Neural crest cell (in vitro differentiated cells): ENCODE results near the gene P2RY4. TPM values are rescaled to one million over a fixed set of nuclear protein-coding genes. Genes with fewer than 3 reads are reported as not detected.

ENCODE experiments used
- DNase-seq: peaks from one replicate; pipeline ENCODE4 v3.0.0; 2021; ENCODE audit warnings: low read depth, mixed read lengths, low spot score
- H3K27ac Mint-ChIP-seq: one replicate; pipeline ENCODE4 v1.8.0; 2021; ENCODE audit warnings: mild to moderate bottlenecking, mixed read lengths; ENCODE audit not compliant: unreplicated experiment
- H3K27me3 Mint-ChIP-seq: 2 replicates; pipeline ENCODE4 v1.8.0; 2021; ENCODE audit warnings: low read depth, mild to moderate bottlenecking, mixed read lengths
- H3K36me3 Mint-ChIP-seq: 2 replicates; pipeline ENCODE4 v1.8.0; 2021; ENCODE audit warnings: low read depth, mild to moderate bottlenecking, mixed read lengths
- H3K4me1 Mint-ChIP-seq: 2 replicates; pipeline ENCODE4 v1.8.0; 2021; ENCODE audit warnings: mixed read lengths
- H3K4me3 Mint-ChIP-seq: one replicate; pipeline ENCODE4 v1.8.0; 2021; ENCODE audit warnings: mild to moderate bottlenecking, mixed read lengths
- H3K9me3 Mint-ChIP-seq: 2 replicates; pipeline ENCODE4 v1.8.0; 2021; ENCODE audit warnings: mixed read lengths
- long read RNA-seq: library from polyadenylated mRNA; unstranded; transcript quantifications from one replicate; pipeline ENCODE4 v2.0.0, GENCODE V29; 2020
- total RNA-seq: library from RNA; stranded (reverse); gene quantifications from 2 replicates; pipeline ENCODE4 v1.2.1, GENCODE V29; 2021
- TF ChIP-seq, protein P1 (sequence below): fragments of 200-600 bp; sonication (generic); conservative IDR thresholded peaks from 2 replicates; pipeline ENCODE4 v1.5.0; 2021; ENCODE audit warnings: antibody characterized with exemption, mild to moderate bottlenecking

Gene P2RY4
- total RNA-seq, result 0.19 TPM in 1 of 2 replicates, not detected in the other
- long read RNA-seq, result 0 reads

DNA sequence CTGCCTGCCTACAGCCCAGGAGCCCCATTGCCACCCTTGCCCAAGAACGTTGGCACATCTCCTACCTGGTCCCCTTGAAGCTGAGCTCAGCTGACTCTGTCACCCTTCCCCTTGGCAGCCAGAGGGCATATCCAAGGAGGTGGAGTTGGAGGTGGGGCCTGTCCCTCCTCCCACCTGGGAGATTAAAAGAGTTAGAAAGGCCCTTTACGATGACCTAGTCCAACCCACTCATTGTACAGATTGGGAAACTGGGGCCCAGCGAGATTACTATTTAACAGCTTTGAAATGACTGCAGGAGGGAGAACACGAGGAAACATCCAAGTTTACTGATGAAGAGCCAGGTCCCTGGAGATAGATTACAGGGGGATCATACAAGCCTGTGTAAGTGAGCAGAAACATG is at the start of gene P2RY4:
Gene P2RY4, minus strand, starts transcription at position 101 of the 400 bp plus-strand sequence. CDS start 580 bp downstream, outside the sequence.
- Mint-ChIP-seq H3K27me3 (peaks cover 7% of the 10 kb centered on the region), H3K36me3 (peaks cover 4% of the 10 kb centered on the region), H3K9me3 (no peaks in the 10 kb centered on the region), H3K27ac (no peak within 1 kb of the TSS), H3K4me3 (no peak within 1 kb of the TSS), H3K4me1 (no peaks in the 10 kb centered on the region)
- DNase-seq, result no peak
- TF ChIP-seq, protein P1, sequence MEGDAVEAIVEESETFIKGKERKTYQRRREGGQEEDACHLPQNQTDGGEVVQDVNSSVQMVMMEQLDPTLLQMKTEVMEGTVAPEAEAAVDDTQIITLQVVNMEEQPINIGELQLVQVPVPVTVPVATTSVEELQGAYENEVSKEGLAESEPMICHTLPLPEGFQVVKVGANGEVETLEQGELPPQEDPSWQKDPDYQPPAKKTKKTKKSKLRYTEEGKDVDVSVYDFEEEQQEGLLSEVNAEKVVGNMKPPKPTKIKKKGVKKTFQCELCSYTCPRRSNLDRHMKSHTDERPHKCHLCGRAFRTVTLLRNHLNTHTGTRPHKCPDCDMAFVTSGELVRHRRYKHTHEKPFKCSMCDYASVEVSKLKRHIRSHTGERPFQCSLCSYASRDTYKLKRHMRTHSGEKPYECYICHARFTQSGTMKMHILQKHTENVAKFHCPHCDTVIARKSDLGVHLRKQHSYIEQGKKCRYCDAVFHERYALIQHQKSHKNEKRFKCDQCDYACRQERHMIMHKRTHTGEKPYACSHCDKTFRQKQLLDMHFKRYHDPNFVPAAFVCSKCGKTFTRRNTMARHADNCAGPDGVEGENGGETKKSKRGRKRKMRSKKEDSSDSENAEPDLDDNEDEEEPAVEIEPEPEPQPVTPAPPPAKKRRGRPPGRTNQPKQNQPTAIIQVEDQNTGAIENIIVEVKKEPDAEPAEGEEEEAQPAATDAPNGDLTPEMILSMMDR, result no peak

DNA sequence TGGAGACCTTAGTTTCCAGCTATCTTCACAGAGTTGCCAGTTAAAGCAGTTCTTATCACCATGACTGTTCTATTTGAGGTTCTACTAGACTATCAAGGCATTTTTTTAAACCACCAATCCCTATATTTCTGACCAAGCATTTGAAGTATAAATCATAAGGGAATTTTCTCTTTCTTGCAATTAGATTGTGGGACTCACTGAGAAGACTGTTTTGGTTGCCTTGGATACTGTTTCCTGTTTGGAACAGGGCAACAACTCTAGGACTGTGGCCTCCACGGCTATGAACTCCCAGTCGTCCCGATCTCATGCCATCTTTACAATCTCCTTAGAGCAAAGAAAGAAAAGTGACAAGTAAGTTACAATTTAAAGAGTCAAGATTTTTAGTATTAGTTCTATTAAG is 41.7 kb upstream of the P2RY4 start:
- H3K9me3 Mint-ChIP-seq, result peaks cover 3% of the 10 kb centered on the region
- no peak overlapping the region for H3K27ac Mint-ChIP-seq
- peaks cover 20% of the 10 kb centered on the region for H3K36me3 Mint-ChIP-seq
- H3K27me3 Mint-ChIP-seq, result no peaks in the 10 kb centered on the region
- H3K4me3 Mint-ChIP-seq, result no peak overlapping the region
- H3K4me1 Mint-ChIP-seq, result no peaks in the 10 kb centered on the region
- no peak for DNase-seq
- TF ChIP-seq, protein P1, result no peak

DNA sequence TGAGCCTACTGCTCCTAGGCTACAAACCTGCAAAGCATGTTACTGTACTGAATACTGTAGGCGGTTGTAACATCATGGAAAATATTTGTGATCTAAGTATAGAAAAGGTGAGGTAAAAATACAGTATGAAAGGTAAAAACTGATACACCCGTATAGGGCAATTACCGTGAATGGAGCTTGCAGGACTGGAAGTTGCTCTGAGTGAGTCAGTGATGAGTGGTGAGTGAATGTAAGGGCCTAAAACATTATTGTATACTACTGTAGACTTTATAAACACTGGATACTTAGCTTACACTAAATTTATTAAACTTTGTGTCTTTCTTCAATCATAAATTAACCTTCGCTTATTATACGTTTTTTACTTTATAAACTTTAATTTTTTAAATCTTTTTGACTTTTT is 33.6 kb upstream of the P2RY4 start:
- no peaks in the 10 kb centered on the region for H3K27me3 Mint-ChIP-seq

DNA sequence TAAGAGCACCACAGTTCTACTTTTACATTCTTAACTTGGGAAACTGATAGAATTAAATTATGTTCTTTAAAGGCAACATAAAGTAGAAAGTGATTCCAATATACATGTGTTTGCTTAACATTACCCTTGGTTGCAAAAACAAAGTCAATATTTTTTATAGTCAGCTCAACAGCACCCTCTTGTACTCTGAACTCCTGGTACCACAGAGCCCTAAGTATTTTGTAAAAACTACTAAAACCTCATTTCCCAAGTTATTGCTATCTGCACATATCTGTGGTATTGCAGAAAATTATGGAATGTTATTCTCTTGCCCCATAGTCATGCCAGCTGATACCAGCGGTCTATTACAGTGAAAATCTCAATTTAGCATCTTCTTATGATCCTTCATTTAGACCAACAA is 32.8 kb upstream of the P2RY4 start:
- Mint-ChIP-seq H3K4me1 (peaks cover 28% of the 10 kb centered on the region), H3K27ac (no peak overlapping the region), H3K4me3 (peak overlapping the region; percentile 85), H3K36me3 (no peaks in the 10 kb centered on the region), H3K9me3 (no peaks in the 10 kb centered on the region), H3K27me3 (no peaks in the 10 kb centered on the region)
- no peak for DNase-seq
- TF ChIP-seq, protein P1, result no peak

More for the DNA sequence above, 33.6 kb upstream of the P2RY4 start:
- Mint-ChIP-seq H3K4me1 (peaks cover 28% of the 10 kb centered on the region), H3K27ac (no peak overlapping the region), H3K4me3 (no peak overlapping the region), H3K36me3 (no peaks in the 10 kb centered on the region), H3K9me3 (no peaks in the 10 kb centered on the region)
- DNase-seq, result no peak
- TF ChIP-seq, protein P1, result no peak

DNA sequence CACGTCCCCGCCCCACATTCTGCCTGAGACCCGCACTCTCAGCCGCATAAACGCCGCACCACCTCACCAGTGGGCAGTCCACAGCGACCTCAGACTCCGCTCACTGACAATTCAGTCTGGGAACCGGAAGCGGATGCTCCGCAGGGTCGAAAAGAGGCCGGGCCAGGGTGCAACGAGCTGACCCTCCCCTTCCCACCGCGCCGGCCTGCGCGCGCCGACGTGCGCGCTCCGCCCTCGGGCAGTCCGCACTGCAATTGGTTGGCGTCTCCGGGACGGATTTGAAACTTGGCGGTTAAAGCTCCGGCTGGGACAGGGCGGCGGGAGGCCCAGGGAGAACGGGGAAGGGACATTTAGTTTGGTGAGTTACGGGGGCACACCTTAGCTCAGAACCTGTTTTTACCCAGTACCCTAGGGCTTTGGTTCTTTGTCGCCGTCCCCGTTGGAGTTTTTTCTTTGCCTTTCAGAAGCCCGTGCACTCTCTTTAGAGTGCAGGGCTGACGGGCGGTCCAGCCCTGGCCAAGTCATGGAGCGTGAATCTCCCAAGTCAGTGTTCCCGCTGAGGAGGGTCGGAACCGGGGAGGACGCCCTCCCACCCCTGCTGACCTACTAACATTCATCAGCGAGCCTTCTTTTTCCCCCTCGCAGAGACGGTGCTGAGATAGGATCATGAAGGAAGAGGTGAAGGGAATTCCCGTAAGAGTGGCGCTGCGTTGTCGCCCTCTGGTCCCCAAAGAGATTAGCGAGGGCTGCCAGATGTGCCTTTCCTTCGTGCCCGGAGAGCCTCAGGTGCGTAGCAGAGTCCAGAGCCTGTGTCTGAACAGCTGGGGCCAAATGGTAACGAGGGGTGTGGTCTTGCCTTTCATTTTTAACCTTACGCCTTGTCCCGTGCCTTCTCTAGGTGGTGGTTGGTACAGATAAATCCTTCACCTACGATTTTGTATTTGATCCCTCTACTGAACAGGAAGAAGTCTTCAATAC is 30.1 kb upstream of the P2RY4 start, which contains the start of the genes KIF4A and PDZD11:
Gene KIF4A, plus strand, starts transcription at position 312 of the 978 bp plus-strand sequence. Its CDS starts 355 bp downstream, at position 667.
Gene PDZD11, minus strand, starts transcription at position 135 of the 978 bp plus-strand sequence. CDS start 586 bp downstream, outside the sequence.
- no peaks in the 10 kb centered on the region for H3K9me3 Mint-ChIP-seq
- H3K36me3 Mint-ChIP-seq, result peaks cover 5% of the 10 kb centered on the region
- TF ChIP-seq, protein P1, result no peak

More for the DNA sequence above, 30.1 kb upstream of the P2RY4 start, which contains the start of the genes KIF4A and PDZD11:
- H3K4me1 Mint-ChIP-seq, result peaks cover 28% of the 10 kb centered on the region
- peak within 1 kb of the TSS; percentile 98 for H3K27ac Mint-ChIP-seq
- peak within 1 kb of the TSS; percentile 96 for H3K4me3 Mint-ChIP-seq
- peak; percentile 72 for DNase-seq
- H3K27me3 Mint-ChIP-seq, result no peaks in the 10 kb centered on the region
